Spleen (tissue), 11 donors: ENCODE measurements around the gene LPP. TPM values are rescaled to one million over a fixed set of nuclear protein-coding genes. Genes with fewer than 3 reads are reported as not detected.

Source experiments
- DNase-seq: peaks from one replicate; pipeline ENCODE4 v3.0.0-alpha.2; 2020
- H3K27ac ChIP-seq, 8 donors: fragments of 200-600 bp; sonication (generic) in 7 of 8; 1 replicate in 4 of 8; 2 replicates in 4 of 8; pipeline versions ENCODE4 v1.5.0 to v1.8.0; 2016 to 2021; ENCODE audit warnings: inconsistent platforms in 4 of 8, mild to moderate bottlenecking in 4 of 8, moderate library complexity in 1 of 8
- H3K27me3 ChIP-seq, 7 donors: fragments of 200-600 bp; sonication (generic) in 6 of 7; replicated peaks in 1 of 7; 1 replicate in 4 of 7; 2 replicates in 3 of 7; pipeline versions ENCODE4 v1.5.0 to v1.8.0; 2016 to 2021; ENCODE audit warnings: inconsistent platforms in 3 of 7, mild to moderate bottlenecking in 1 of 7
- H3K36me3 ChIP-seq, 6 donors: fragments of 200-600 bp; sonication (generic) in 5 of 6; 1 replicate in 4 of 6; 2 replicates in 2 of 6; pipeline versions ENCODE4 v1.5.0 to v1.8.0; 2016 to 2021; ENCODE audit warnings: inconsistent platforms in 2 of 6
- H3K4me1 ChIP-seq, 6 donors: fragments of 200-600 bp; sonication (generic) in 5 of 6; 1 replicate in 3 of 6; 2 replicates in 3 of 6; pipeline versions ENCODE4 v1.5.0 to v1.8.0; 2016 to 2021; ENCODE audit warnings: inconsistent platforms in 3 of 6
- H3K4me3 ChIP-seq, 8 donors: fragments of 200-600 bp; sonication (generic) in 7 of 8; 1 replicate in 4 of 8; 2 replicates in 4 of 8; pipeline versions ENCODE4 v1.5.0 to v1.8.0; 2016 to 2021; ENCODE audit warnings: inconsistent platforms in 4 of 8, mild to moderate bottlenecking in 4 of 8, moderate library complexity in 2 of 8
- H3K9me3 ChIP-seq, 8 donors: fragments of 200-600 bp; sonication (generic) in 7 of 8; 1 replicate in 4 of 8; 2 replicates in 4 of 8; pipeline versions ENCODE4 v1.5.0 to v1.8.0; 2016 to 2021; ENCODE audit warnings: inconsistent platforms in 4 of 8
- POLR2A ChIP-seq, 3 donors: fragments of 450-650 bp; IDR thresholded peaks; one replicate each; pipeline ENCODE4 v1.5.1; 2017; ENCODE audit warnings: antibody characterized with exemption in 3 of 3, mild to moderate bottlenecking in 1 of 3
- POLR2AphosphoS5 ChIP-seq, 3 donors: sonication (generic); formaldehyde crosslinking; IDR thresholded peaks; one replicate each; pipeline ENCODE4 v1.5.1; 2017; ENCODE audit warnings: antibody characterized with exemption in 3 of 3
- WGBS, 5 donors: extraction: QIAGEN DNeasy Blood & Tissue Kit in 3 of 5; methylation state at CpG; one replicate each; pipeline versions ENCODE4 v1.1.5 to v1.1.7; 2013 to 2018; 5-methylcytosine and 5-hydroxymethylcytosine counted together
- intact Hi-C: fragments of 100-400 bp; cut with DNase I; formaldehyde crosslinking; loops from one replicate; pipeline ENCODE4 v1.15.0; 2023; ENCODE audit warnings: low total_unique reads
- polyA plus RNA-seq, 3 donors: library from polyadenylated mRNA; stranded (reverse); fragments of 200-250 nt; gene quantifications; one replicate each; pipeline ENCODE4 v1.2.1, GENCODE V29; 2013
- total RNA-seq, 7 donors: library from RNA; depleted of rRNA in 3 of 7; stranded (reverse); fragments of >200 nt in 3 of 7; fragmentation: NEBNext Ultra II Directional in 4 of 7; extraction: Animal tissue kit (Norgen Biotek cat#: 25700) in 4 of 7; gene quantifications; one replicate each; pipeline versions ENCODE4 v1.1.0 to v1.2.1, GENCODE V29; 2016 to 2021
- TF ChIP-seq, protein P1 (sequence below), 11 experiments: fragments of 200-600 bp in 7 of 11; fragments of 450-650 bp in 4 of 11; sonication (generic) in 4 of 11; IDR thresholded peaks in 8 of 11; conservative IDR thresholded peaks in 3 of 11; 1 replicate in 7 of 11; 2 replicates in 4 of 11; pipeline versions ENCODE4 v1.4.0 to v1.8.0; 2016 to 2021; ENCODE audit warnings: antibody characterized with exemption in 11 of 11, inconsistent platforms in 4 of 11, mild to moderate bottlenecking in 1 of 11
- donor health status: healthy with polysubstance abuse.
- donor health status: DM: no; HTN: no; CAD: no; lungs with moderate emphysema.
- donor health status: DM: no; HTN: no; CAD: no.
- donor health status: Bipolar disorder and iron deficiency.
- donor health status: healthy.
- donor health status: DM: no; HTN: no; CAD: no.
- donor health status: DM: yes; HTN: yes; CAD: no.

LPP gene
- total and polyA plus RNA-seq, 10 donors = 2.4 to 270 (median 156) TPM

DNA sequence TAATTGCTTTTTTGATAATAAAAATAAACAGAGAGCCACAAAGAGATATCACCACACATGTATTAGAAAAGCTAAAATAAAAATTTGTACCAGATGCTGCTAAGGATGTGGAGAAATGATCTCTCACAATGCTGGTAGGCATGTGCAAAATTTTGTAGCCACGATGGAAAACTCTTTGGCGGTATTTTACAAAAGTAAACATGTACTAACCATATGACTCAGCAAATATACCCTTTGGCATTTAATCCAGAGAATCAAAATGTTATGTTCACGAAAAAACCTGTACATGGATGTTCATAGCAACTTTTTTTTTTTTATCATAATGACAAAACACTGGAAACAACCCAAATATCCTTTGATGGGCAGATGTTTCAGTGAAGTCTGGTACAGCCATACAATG is 261.2 kb downstream of the LPP start:
- DNase-seq = no peak
- Histone ChIP-seq H3K9me3 (no peaks in the 10 kb centered on the region), H3K27me3 (no peaks in the 10 kb centered on the region), H3K4me1 (peaks cover 0 to 35% (median 19%) of the 10 kb centered on the region in 6 donors), H3K27ac (no peak overlapping the region), H3K4me3 (no peak overlapping the region), H3K36me3 (no peaks in the 10 kb centered on the region)
- intact Hi-C loops = no loop called here
- TF ChIP-seq POLR2AphosphoS5 (IDR thresholded peaks at IDR 0.05) (no peak), POLR2A (IDR thresholded peaks at IDR 0.05) (no peak)
- TF ChIP-seq, protein P1, sequence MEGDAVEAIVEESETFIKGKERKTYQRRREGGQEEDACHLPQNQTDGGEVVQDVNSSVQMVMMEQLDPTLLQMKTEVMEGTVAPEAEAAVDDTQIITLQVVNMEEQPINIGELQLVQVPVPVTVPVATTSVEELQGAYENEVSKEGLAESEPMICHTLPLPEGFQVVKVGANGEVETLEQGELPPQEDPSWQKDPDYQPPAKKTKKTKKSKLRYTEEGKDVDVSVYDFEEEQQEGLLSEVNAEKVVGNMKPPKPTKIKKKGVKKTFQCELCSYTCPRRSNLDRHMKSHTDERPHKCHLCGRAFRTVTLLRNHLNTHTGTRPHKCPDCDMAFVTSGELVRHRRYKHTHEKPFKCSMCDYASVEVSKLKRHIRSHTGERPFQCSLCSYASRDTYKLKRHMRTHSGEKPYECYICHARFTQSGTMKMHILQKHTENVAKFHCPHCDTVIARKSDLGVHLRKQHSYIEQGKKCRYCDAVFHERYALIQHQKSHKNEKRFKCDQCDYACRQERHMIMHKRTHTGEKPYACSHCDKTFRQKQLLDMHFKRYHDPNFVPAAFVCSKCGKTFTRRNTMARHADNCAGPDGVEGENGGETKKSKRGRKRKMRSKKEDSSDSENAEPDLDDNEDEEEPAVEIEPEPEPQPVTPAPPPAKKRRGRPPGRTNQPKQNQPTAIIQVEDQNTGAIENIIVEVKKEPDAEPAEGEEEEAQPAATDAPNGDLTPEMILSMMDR (IDR thresholded peaks at IDR 0.05 in 8 of 11, conservative IDR thresholded peaks at IDR 0.05 in 3 of 11) = no peak
- WGBS, 5 donors = 52 to 77% (median 68%) methylated on average over 3 of the region's 3 CpGs

DNA sequence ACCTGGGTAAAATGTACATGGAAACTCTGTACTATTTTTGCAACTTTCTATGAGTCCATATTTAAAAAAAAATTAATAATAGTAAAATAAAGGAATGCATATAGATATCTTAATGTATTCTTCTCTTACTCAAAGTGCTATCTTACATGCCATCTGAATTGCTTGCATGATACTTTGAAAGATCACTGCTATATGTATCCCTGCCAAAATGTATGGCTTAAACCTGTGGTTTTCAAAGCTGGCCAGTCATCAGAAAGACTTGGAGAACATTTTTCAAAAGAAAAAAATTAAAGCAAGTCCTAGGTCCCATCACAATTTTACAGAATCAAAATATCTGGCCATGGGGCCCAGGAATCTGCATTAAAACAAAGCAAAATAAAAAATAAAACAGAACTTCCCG is 262.1 kb downstream of the LPP start:
- intact Hi-C loops = no loop called here
- no peak overlapping the region for H3K27ac ChIP-seq
- 92 to 100% (median 93%) methylated on average over 1 of the region's 1 CpG for WGBS, 5 donors
- H3K27me3 ChIP-seq = no peaks in the 10 kb centered on the region
- peaks cover 0 to 43% (median 26%) of the 10 kb centered on the region in 6 donors for H3K4me1 ChIP-seq
- H3K36me3 ChIP-seq = no peaks in the 10 kb centered on the region
- H3K4me3 ChIP-seq = no peak overlapping the region
- DNase-seq = no peak
- H3K9me3 ChIP-seq = no peaks in the 10 kb centered on the region
- TF ChIP-seq POLR2AphosphoS5 (IDR thresholded peaks at IDR 0.05) (no peak), POLR2A (IDR thresholded peaks at IDR 0.05) (no peak)

DNA sequence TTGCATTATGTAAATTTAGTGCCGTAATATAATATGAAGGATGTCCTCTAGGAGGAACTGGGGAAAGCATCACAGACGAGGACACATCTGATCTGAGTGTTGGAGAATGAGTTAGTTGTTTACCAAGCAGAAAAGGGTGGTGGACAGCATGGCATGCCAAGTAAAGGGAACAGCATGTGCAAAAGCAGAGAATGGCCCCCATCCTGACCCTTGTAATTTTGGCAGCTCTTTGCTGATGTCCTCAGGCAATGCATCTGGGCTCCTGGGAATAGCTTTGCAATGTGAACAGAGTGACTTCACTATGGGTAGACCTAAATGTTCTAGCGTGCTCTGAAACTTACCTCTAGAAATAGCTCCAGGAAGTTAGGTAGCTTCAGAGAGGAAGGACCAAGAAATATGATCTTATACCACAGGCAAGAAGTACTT is 263.3 kb downstream of the LPP start:
- DNase-seq = peak; percentile 47
- H3K27me3 ChIP-seq = no peaks in the 10 kb centered on the region
- TF ChIP-seq POLR2AphosphoS5 (IDR thresholded peaks at IDR 0.05) (peak in 1 of 3 donors; percentile 40), POLR2A (IDR thresholded peaks at IDR 0.05) (no peak)
- TF ChIP-seq, protein P1 (IDR thresholded peaks at IDR 0.05 in 8 of 11, conservative IDR thresholded peaks at IDR 0.05 in 3 of 11) = peak in 1 of 11 experiments; percentile 4
- H3K4me3 ChIP-seq = peak overlapping the region in 1 of 8 donors; percentile 3
- no peaks in the 10 kb centered on the region for H3K9me3 ChIP-seq
- intact Hi-C loops = no loop called here
- 54 to 61% (median 57%) methylated on average over 3 of the region's 3 CpGs for WGBS, 5 donors
- H3K36me3 ChIP-seq = no peaks in the 10 kb centered on the region
- peak overlapping the region in 7 of 8 donors; percentile 1 to 84 (median 65) for H3K27ac ChIP-seq
- peaks cover 3 to 56% (median 38%) of the 10 kb centered on the region in 6 donors for H3K4me1 ChIP-seq

DNA sequence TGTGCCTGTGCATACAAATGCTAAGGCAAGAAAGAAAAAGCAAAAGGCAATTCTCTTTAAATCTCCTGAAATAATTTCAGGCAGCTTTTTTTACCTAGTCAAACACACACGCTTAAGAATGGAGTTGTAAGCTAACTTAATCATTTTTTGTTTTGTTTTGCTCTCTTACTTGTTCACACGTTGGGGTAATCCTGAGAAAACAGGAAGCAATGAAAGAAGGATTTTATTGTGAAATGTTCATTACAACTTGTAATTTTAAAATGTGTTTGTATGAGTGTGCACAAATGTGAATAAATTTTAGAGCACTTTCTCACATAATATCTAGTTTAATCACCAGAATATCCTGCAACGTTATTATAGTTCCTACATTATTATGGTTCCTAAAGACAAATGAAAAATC is 263.8 kb downstream of the LPP start:
- Histone ChIP-seq H3K36me3 (no peaks in the 10 kb centered on the region), H3K4me1 (peaks cover 4 to 60% (median 42%) of the 10 kb centered on the region in 6 donors), H3K27ac (peak overlapping the region in 7 of 8 donors; percentile 1 to 84 (median 65)), H3K9me3 (no peaks in the 10 kb centered on the region), H3K27me3 (no peaks in the 10 kb centered on the region), H3K4me3 (peak overlapping the region in 1 of 8 donors; percentile 3)
- no peak for DNase-seq
- TF ChIP-seq POLR2A (IDR thresholded peaks at IDR 0.05) (no peak), POLR2AphosphoS5 (IDR thresholded peaks at IDR 0.05) (no peak)
- TF ChIP-seq, protein P1 (IDR thresholded peaks at IDR 0.05 in 8 of 11, conservative IDR thresholded peaks at IDR 0.05 in 3 of 11) = no peak
- intact Hi-C loops = no loop called here
- 52 to 63% (median 54%) methylated on average over 3 of the region's 3 CpGs for WGBS, 5 donors
